ENCODE measurements around the gene XPO5. TPM values are rescaled to one million over a fixed set of nuclear protein-coding genes. Genes with fewer than 3 reads are reported as not detected.

XPO5 gene
- total and polyA plus RNA-seq, 12 donors = 10.9 to 70.6 (median 21.9) TPM

DNA sequence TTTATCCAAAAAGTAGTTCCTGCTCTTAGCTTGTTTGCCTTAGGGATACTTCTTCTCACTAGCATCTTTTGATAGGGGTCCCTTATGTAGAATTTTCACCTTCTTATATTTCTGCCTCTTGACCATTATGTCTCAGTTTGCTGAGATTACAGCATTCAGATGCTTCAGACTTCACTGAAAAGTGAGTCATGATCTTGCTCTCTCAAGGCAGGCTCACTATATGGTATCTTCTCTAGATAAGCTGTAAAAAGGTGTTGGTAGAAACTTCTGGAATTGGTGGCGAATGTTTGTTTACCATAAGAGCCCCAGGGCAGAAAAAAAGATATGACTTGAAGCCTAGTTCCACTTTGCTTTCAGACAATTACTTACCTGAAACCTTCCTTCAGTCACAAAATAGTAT is 33.6 kb upstream of the XPO5 start:
- Histone ChIP-seq H3K27me3 (no peaks in the 10 kb centered on the region), H3K4me1 (replicated peaks in 1 of 2) (no peaks in the 10 kb centered on the region), H3K4me3 (no peak overlapping the region), H3K27ac (no peak overlapping the region), H3K9me3 (replicated peaks in 1 of 3) (no peaks in the 10 kb centered on the region), H3K36me3 (replicated peaks in 1 of 2) (peaks cover 0 to 33% of the 10 kb centered on the region in 2 donors)
- DNase-seq = no peak
- WGBS, 4 donors = 81 to 100% (median 94%) methylated on average over 1 of the region's 1 CpG
- no peak for TF ChIP-seq POLR2A (IDR thresholded peaks at IDR 0.05)
- intact Hi-C loops (cut with DNase I) = no loop called here

DNA sequence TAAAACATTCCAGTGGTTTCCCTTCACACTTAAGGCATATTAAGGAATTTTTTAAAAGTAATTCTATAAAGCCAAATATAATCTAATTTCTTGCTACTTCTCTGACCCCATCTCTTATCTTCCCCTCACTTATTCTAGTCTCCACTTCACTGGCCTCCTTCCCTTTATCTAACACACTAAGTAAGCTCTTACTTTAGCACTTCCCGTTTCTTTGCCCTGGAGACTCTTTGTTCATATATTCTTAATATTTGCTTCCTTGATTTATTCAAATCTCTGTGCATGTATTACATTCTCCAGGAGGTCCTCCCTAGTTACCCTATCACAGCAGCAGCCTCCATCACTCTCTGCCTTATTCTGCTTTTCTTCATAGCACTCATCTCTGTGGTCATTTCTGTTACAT is 33.0 kb upstream of the XPO5 start:
- 69 to 92% (median 74%) methylated on average over 1 of the region's 1 CpG for WGBS, 4 donors
- TF ChIP-seq POLR2A (IDR thresholded peaks at IDR 0.05) (no peak), CTCF (IDR thresholded peaks at IDR 0.05) (no peak)
- no peak for DNase-seq
- H3K27ac ChIP-seq = no peak overlapping the region
- no peaks in the 10 kb centered on the region for H3K27me3 ChIP-seq
- H3K36me3 ChIP-seq (replicated peaks in 1 of 2) = peaks cover 0 to 27% of the 10 kb centered on the region in 2 donors
- no peaks in the 10 kb centered on the region for H3K4me1 ChIP-seq (replicated peaks in 1 of 2)
- no peak overlapping the region for H3K4me3 ChIP-seq
- no peaks in the 10 kb centered on the region for H3K9me3 ChIP-seq (replicated peaks in 1 of 3)
- intact Hi-C loops (cut with DNase I) = no loop called here

DNA sequence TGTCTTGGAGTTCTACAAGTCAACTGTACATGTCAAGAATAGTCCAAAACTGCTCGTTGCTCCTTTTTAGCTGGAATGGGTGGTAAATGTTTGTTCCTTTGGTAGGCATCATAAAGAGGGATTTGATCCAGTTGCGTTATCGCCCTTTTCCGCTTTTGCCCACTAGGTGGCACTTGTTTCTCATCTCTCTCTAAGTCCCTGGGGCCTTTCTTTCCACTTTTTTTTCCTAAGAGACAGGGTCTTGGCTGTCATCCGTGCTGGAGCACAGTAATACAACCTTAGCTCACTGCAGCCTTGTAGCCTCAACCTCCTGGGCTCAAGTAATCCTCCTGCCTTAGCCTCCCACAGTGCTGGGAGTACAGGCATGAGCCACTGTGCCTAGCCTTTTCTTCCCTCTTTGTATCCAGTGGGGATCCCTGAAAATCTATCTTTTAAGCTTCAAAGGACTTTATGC is 32.5 kb upstream of the XPO5 start:
- TF ChIP-seq POLR2A (IDR thresholded peaks at IDR 0.05) (no peak), CTCF (IDR thresholded peaks at IDR 0.05) (peak; percentile 61 to 79 (median 66))
- Histone ChIP-seq H3K27ac (no peak overlapping the region), H3K4me3 (no peak overlapping the region), H3K27me3 (no peaks in the 10 kb centered on the region), H3K9me3 (replicated peaks in 1 of 3) (no peaks in the 10 kb centered on the region), H3K4me1 (replicated peaks in 1 of 2) (no peaks in the 10 kb centered on the region), H3K36me3 (replicated peaks in 1 of 2) (peaks cover 0 to 22% of the 10 kb centered on the region in 2 donors)
- peak; percentile 52 to 90 (median 76) for DNase-seq
- intact Hi-C loops (cut with DNase I) = no loop called here
- 3 to 6% (median 4%) methylated on average over 5 of the region's 5 CpGs for WGBS, 4 donors

DNA sequence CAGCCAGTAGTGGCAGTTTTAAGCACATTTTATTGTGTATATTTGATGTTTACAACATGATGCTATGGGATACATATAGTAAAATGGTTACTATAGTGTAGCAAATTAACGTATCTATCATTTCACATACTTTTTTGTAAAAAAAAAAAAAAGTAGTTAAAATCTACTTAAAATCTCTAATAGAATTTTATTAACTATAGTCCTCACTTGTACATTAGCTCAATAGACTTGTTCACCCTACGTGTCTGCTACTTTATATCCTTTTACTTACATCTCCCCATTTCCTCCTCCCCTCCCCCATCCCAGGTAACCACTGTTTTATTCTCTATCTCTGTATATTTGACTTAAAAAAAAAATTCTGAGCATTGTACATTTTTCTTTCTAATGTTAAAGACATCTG is 30.2 kb upstream of the XPO5 start:
- no peaks in the 10 kb centered on the region for H3K9me3 ChIP-seq (replicated peaks in 1 of 3)
- TF ChIP-seq POLR2A (IDR thresholded peaks at IDR 0.05) (no peak), CTCF (IDR thresholded peaks at IDR 0.05) (no peak)
- no peak for DNase-seq
- no peak overlapping the region for H3K27ac ChIP-seq
- H3K36me3 ChIP-seq (replicated peaks in 1 of 2) = peaks cover 0 to 27% of the 10 kb centered on the region in 2 donors
- H3K4me3 ChIP-seq = no peak overlapping the region
- no peaks in the 10 kb centered on the region for H3K27me3 ChIP-seq
- WGBS, 4 donors = 87 to 93% (median 89%) methylated on average over 2 of the region's 2 CpGs
- H3K4me1 ChIP-seq (replicated peaks in 1 of 2) = no peaks in the 10 kb centered on the region
- intact Hi-C loops (cut with DNase I) = no loop called here

- Histone ChIP-seq H3K36me3 (replicated peaks in 1 of 2) (peaks cover 0 to 18% of the 10 kb centered on the region in 2 donors), H3K27ac (no peak overlapping the region), H3K9me3 (replicated peaks in 1 of 3) (no peaks in the 10 kb centered on the region), H3K4me3 (no peak overlapping the region), H3K4me1 (replicated peaks in 1 of 2) (no peaks in the 10 kb centered on the region), H3K27me3 (no peaks in the 10 kb centered on the region)
- 90 to 96% (median 94%) methylated on average over 2 of the region's 2 CpGs for WGBS, 4 donors
- TF ChIP-seq POLR2A (IDR thresholded peaks at IDR 0.05) (no peak), CTCF (IDR thresholded peaks at IDR 0.05) (no peak)
- intact Hi-C loops (cut with DNase I) = no loop called here
- DNase-seq = no peak
Observed at GRCh38 chr6:43604174-43604573, 28.3 kb upstream of the XPO5 start.

All from adrenal gland (tissue), 12 donors.